Peyer's patch (tissue), 4 donors: ENCODE data around the gene UBE4B.

Experiments
- CTCF ChIP-seq, 6 experiments: fragments of 450-650 bp in 4 of 6; fragments of 200-600 bp in 2 of 6; sonication (generic) in 1 of 6; IDR thresholded peaks; one replicate each; pipeline ENCODE4 v1.5.1; 2017 to 2019; ENCODE audit warnings: antibody characterized with exemption in 6 of 6, mild to moderate bottlenecking in 3 of 6, moderate library complexity in 1 of 6
- POLR2A ChIP-seq, 2 donors: fragments of 450-650 bp; IDR thresholded peaks; one replicate each; pipeline ENCODE4 v1.5.1; 2017; ENCODE audit warnings: antibody characterized with exemption in 2 of 2, mild to moderate bottlenecking in 2 of 2, moderate library complexity in 2 of 2

GRCh38 chr1:10022656-10023055 is 10.1 kb upstream of the UBE4B start:
- TF ChIP-seq CTCF (IDR thresholded peaks at IDR 0.05) (no peak), POLR2A (IDR thresholded peaks at IDR 0.05) (no peak)
